Memory B cell (primary cell): Measurements from ENCODE around the gene RALGAPB.
"Not testable (repeated sequence)": the region's sequence is repeated elsewhere in the genome, so short reads cannot be mapped to it uniquely, and the experiment has no call there.

Experiments
- ATAC-seq: fragments of 150-1000 bp; cut with Tn5 transposase; 2 replicates; pipeline ENCODE4 v1.10.0; 2021; ENCODE audit warnings: low read depth, mild to moderate bottlenecking, moderate library complexity
- DNase-seq, 2 donors: peaks; one replicate each; pipeline ENCODE4 v3.0.0; 2022; ENCODE audit warnings: low spot score in 2 of 2
- H3K27ac Mint-ChIP-seq: one replicate; pipeline ENCODE4 v1.8.0; 2022; ENCODE audit warnings: mild to moderate bottlenecking, moderate library complexity, mixed read lengths
- H3K27me3 Mint-ChIP-seq: one replicate; pipeline ENCODE4 v1.8.0; 2022; ENCODE audit warnings: mixed read lengths
- H3K36me3 Mint-ChIP-seq: one replicate; pipeline ENCODE4 v1.8.0; 2022; ENCODE audit warnings: mild to moderate bottlenecking, mixed read lengths
- H3K4me1 Mint-ChIP-seq: one replicate; pipeline ENCODE4 v1.8.0; 2022; ENCODE audit warnings: mixed read lengths
- H3K4me3 Mint-ChIP-seq: one replicate; pipeline ENCODE4 v1.8.0; 2022; ENCODE audit warnings: mild to moderate bottlenecking, moderate library complexity, mixed read lengths
- H3K9me3 Mint-ChIP-seq: one replicate; pipeline ENCODE4 v1.8.0; 2022; ENCODE audit warnings: mixed read lengths

RALGAPB gene

DNA sequence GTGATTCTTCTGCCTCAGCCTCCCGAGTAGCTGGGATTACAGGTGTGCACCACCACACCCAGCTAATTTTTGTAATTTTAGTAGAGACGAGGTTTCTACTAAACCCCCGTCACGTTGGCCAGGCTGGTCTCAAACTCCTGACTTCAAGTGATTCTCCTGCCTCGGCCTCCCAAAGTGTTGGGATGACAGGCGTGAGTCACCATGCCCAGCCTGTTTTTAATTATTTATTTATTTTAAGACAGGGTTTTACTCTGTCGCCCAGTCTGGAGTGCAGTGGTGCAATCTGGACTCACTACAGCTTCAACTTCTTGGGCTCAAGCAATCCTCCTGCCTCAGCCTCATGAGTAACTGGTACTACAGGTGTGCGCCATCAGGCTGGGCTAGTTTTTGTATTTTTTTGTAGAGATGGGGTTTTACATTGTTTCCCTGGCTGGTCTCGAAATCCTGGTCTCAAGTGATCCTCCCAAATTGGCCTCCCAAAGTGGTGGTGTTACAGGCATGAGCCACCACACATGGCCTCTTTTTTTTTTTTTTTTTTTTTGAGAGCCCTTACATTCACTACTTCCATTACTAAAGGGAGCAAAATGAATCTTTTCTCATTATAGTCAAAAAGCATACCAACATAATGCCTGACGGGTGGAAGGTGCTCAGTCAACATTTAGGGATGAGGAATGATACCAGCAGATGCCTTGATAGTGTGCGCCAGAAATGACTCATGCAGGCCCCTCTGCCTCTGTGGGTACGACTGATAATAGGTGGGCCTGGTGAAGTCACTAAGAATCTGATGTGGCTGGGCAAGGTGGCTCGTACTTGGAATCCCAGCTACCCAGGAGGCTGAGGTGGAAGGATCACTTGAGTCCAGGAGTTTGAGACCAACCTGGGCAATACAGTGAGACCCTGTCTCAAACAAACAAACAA lies 17.8 kb upstream of the RALGAPB start:
- Mint-ChIP-seq H3K36me3 (peaks cover 16% of the 10 kb centered on the region), H3K27me3 (no peaks in the 10 kb centered on the region), H3K9me3 (no peaks in the 10 kb centered on the region), H3K27ac (no peak overlapping the region), H3K4me3 (no peak overlapping the region), H3K4me1 (peaks cover 2% of the 10 kb centered on the region)
- ATAC-seq (no peak), DNase-seq (no peak)

- no peak overlapping the region for H3K27ac Mint-ChIP-seq
- H3K9me3 Mint-ChIP-seq, result no peaks in the 10 kb centered on the region
- ATAC-seq (no peak), DNase-seq (no peak)
- no peak overlapping the region for H3K4me3 Mint-ChIP-seq
- H3K4me1 Mint-ChIP-seq, result peaks cover 2% of the 10 kb centered on the region
- H3K27me3 Mint-ChIP-seq, result no peaks in the 10 kb centered on the region
- no peaks in the 10 kb centered on the region for H3K36me3 Mint-ChIP-seq
Measured at GRCh38 chr20:38458314-38458713, 14.3 kb upstream of the RALGAPB start.

DNA sequence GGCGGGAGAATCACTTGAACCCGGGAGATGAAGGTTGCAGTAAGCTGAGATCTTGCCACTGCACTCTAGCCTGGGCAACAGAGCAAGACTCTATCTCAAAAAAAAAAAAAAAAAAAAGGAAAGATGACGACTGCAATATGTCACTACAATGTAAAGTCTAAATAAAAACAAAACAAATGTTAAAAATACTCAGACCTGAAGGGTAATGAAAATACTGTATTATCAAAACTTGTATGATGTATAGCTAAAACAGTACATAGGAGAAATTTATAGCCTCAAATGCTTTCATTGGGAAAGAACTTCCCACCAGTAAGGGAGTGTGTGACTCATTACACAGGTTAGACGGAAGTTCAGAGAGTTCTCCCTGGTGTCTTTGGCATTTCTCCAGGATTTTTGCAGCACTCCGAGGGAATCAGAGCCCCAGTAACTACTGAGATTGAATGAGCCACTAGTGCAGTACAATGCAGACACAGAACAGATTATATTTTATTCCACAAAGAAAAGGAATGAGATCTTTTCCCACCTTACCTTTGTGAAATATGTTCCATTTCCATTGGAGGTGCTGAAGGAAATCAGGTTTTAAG lies 12.5 kb upstream of the RALGAPB start:
- Mint-ChIP-seq H3K4me3 (no peak overlapping the region), H3K36me3 (no peaks in the 10 kb centered on the region), H3K27ac (no peak overlapping the region), H3K4me1 (no peaks in the 10 kb centered on the region), H3K27me3 (no peaks in the 10 kb centered on the region), H3K9me3 (no peaks in the 10 kb centered on the region)
- no peak for DNase-seq
- no peak for ATAC-seq

- H3K9me3 Mint-ChIP-seq, H3K27ac Mint-ChIP-seq, ATAC-seq, H3K36me3 Mint-ChIP-seq, H3K4me1 Mint-ChIP-seq, DNase-seq, H3K27me3 Mint-ChIP-seq, H3K4me3 Mint-ChIP-seq: not testable (repeated sequence)
Measured at GRCh38 chr20:38460631-38461030, 12.0 kb upstream of the RALGAPB start.

DNA sequence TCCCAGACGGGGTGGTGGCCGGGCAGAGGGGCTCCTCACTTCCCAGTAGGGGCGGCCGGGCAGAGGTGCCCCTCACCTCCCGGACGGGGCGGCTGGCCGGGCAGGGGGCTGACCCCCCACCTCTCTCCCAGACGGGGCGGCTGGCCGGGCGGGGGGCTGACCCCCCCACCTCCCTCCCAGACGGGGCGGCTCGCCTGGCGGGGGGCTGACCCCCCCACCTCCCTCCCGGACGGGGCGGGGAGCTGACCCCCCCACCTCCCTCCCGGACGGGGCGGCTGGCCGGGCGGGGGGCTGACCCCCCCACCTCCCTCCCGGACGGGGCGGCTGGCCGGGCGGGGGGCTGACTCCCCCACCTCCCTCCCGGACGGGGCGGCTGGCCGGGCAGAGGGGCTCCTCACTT lies 11.5 kb upstream of the RALGAPB start:
- not testable (repeated sequence) for H3K4me3 Mint-ChIP-seq, H3K27me3 Mint-ChIP-seq, H3K36me3 Mint-ChIP-seq, H3K9me3 Mint-ChIP-seq, DNase-seq, ATAC-seq, H3K4me1 Mint-ChIP-seq, H3K27ac Mint-ChIP-seq

DNA sequence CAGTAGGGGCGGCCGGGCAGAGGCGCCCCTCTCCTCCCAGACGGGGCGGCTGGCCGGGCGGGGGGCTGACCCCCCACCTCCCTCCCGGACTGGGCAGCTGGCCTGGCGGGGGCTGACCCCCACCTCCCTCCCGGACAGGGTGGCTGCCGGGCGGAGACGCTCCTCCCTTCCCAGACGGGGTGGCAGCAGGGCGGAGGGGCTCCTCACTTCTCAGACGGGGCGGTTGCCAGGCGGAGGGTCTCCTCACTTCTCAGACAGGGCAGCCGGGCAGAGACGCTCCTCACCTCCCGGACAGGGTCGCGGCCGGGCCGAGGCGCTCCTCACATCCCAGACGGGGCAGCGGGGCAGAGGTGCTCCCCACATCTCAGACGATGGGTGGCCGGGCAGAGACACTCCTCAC lies 11.1 kb upstream of the RALGAPB start:
- not testable (repeated sequence) for H3K36me3 Mint-ChIP-seq, ATAC-seq, H3K4me1 Mint-ChIP-seq, H3K4me3 Mint-ChIP-seq, H3K27ac Mint-ChIP-seq, H3K27me3 Mint-ChIP-seq, H3K9me3 Mint-ChIP-seq, DNase-seq

GRCh38 chr20:38466171-38466570 lies 6.5 kb upstream of the RALGAPB start:
- no peaks in the 10 kb centered on the region for H3K27me3 Mint-ChIP-seq

GRCh38 chr20:38466983-38467382 lies 5.7 kb upstream of the RALGAPB start:
- no peaks in the 10 kb centered on the region for H3K9me3 Mint-ChIP-seq
- no peaks in the 10 kb centered on the region for H3K27me3 Mint-ChIP-seq
- DNase-seq (no peak), ATAC-seq (no peak)
- H3K4me3 Mint-ChIP-seq, result no peak overlapping the region
- H3K36me3 Mint-ChIP-seq, result no peaks in the 10 kb centered on the region
- H3K27ac Mint-ChIP-seq, result no peak overlapping the region
- peaks cover 4% of the 10 kb centered on the region for H3K4me1 Mint-ChIP-seq

More at GRCh38 chr20:38466171-38466570, 6.5 kb upstream of the RALGAPB start:
- H3K36me3 Mint-ChIP-seq, result no peaks in the 10 kb centered on the region
- no peak overlapping the region for H3K4me3 Mint-ChIP-seq
- no peaks in the 10 kb centered on the region for H3K4me1 Mint-ChIP-seq
- H3K27ac Mint-ChIP-seq, result no peak overlapping the region
- ATAC-seq (no peak), DNase-seq (no peak)
- H3K9me3 Mint-ChIP-seq, result no peaks in the 10 kb centered on the region

GRCh38 chr20:38471245-38471644 lies 1.4 kb upstream of the RALGAPB start:
- no peaks in the 10 kb centered on the region for H3K27me3 Mint-ChIP-seq
- peaks cover 25% of the 10 kb centered on the region for H3K4me1 Mint-ChIP-seq
- no peaks in the 10 kb centered on the region for H3K36me3 Mint-ChIP-seq
- peak overlapping the region; percentile 88 for H3K27ac Mint-ChIP-seq
- H3K9me3 Mint-ChIP-seq, result no peaks in the 10 kb centered on the region
- DNase-seq, result no peak
- H3K4me3 Mint-ChIP-seq, result no peak overlapping the region
- no peak for ATAC-seq

- ATAC-seq (peak; percentile 25), DNase-seq (no peak)
- peak overlapping the region; percentile 88 for H3K27ac Mint-ChIP-seq
- H3K27me3 Mint-ChIP-seq, result no peaks in the 10 kb centered on the region
- H3K9me3 Mint-ChIP-seq, result no peaks in the 10 kb centered on the region
- H3K4me3 Mint-ChIP-seq, result peak overlapping the region; percentile 87
- H3K4me1 Mint-ChIP-seq, result peaks cover 28% of the 10 kb centered on the region
- H3K36me3 Mint-ChIP-seq, result no peaks in the 10 kb centered on the region
Measured at GRCh38 chr20:38471987-38472512, 593 bp upstream of the RALGAPB start.

DNA sequence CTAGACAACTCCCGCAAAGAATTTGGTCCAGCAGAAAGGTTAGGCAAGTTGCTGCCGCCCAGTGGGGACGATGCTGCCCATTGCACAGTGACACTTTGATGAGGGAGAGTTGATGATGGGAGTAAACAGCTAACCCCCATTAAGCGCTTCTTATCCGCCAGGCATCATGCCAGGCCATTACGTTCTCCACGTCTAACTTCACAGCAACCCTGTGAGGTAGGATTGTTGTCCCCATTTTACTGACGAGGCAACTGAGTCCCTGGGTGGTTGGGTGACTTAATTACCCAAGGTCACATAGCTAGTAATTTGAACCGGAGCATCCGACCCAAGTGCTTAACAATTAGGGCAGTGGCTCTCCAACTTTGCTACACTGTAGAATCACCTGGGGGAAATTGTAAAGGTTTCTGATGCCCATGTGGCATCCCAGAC lies 738 bp downstream of the RALGAPB start:
- ATAC-seq (no peak), DNase-seq (no peak)
- H3K4me1 Mint-ChIP-seq, result peaks cover 28% of the 10 kb centered on the region

GRCh38 chr20:38477747-38478146 lies 5.1 kb downstream of the RALGAPB start:
- H3K4me1 Mint-ChIP-seq, result peaks cover 33% of the 10 kb centered on the region
- no peak overlapping the region for H3K4me3 Mint-ChIP-seq
- H3K27me3 Mint-ChIP-seq, result no peaks in the 10 kb centered on the region
- ATAC-seq, result no peak
- DNase-seq, result no peak
- H3K9me3 Mint-ChIP-seq, result no peaks in the 10 kb centered on the region
- H3K27ac Mint-ChIP-seq, result no peak overlapping the region
- H3K36me3 Mint-ChIP-seq, result peaks cover 7% of the 10 kb centered on the region

More for the DNA sequence above, 738 bp downstream of the RALGAPB start:
- Mint-ChIP-seq H3K4me3 (peak overlapping the region; percentile 81), H3K27ac (peak overlapping the region; percentile 88), H3K27me3 (no peaks in the 10 kb centered on the region), H3K9me3 (no peaks in the 10 kb centered on the region), H3K36me3 (no peaks in the 10 kb centered on the region)

- H3K4me3 Mint-ChIP-seq, result no peak overlapping the region
- H3K27ac Mint-ChIP-seq, result no peak overlapping the region
- no peaks in the 10 kb centered on the region for H3K9me3 Mint-ChIP-seq
- ATAC-seq, result no peak
- H3K4me1 Mint-ChIP-seq, result peaks cover 26% of the 10 kb centered on the region
- H3K36me3 Mint-ChIP-seq, result peaks cover 7% of the 10 kb centered on the region
- no peaks in the 10 kb centered on the region for H3K27me3 Mint-ChIP-seq
- no peak for DNase-seq
Measured at GRCh38 chr20:38479596-38479995, 7.0 kb downstream of the RALGAPB start.

- DNase-seq (no peak), ATAC-seq (no peak)
Measured at GRCh38 chr20:38485041-38485440, 12.4 kb downstream of the RALGAPB start.

More at GRCh38 chr20:38485041-38485440, 12.4 kb downstream of the RALGAPB start:
- H3K4me3 Mint-ChIP-seq, result no peak overlapping the region
- no peak overlapping the region for H3K27ac Mint-ChIP-seq
- no peaks in the 10 kb centered on the region for H3K27me3 Mint-ChIP-seq
- H3K9me3 Mint-ChIP-seq, result no peaks in the 10 kb centered on the region
- peaks cover 8% of the 10 kb centered on the region for H3K4me1 Mint-ChIP-seq
- H3K36me3 Mint-ChIP-seq, result peaks cover 15% of the 10 kb centered on the region
